Keratinocyte (primary cell): ENCODE data around the gene EGR2. TPM values are rescaled to one million over a fixed set of nuclear protein-coding genes. Genes with fewer than 3 reads are reported as not detected.

Experiments used
- DNase-seq: peaks from one replicate; pipeline ENCODE4 v3.0.0-alpha.2; 2011; ENCODE audit warnings: low read depth, missing footprints, low spot score
- FAIRE-seq: peaks from 2 replicates; lab custom pipeline; 2011; peaks lifted over from hg19 to GRCh38; lab: Jason Lieb, UNC
- H2AFZ ChIP-seq: 2 replicates; pipeline ENCODE4 v1.6.0; 2012; ENCODE audit warnings: low read length, control low read depth, inconsistent platforms; ENCODE audit not compliant: control insufficient read depth
- H3K27ac ChIP-seq: 2 replicates; pipeline ENCODE4 v1.5.1; 2011; ENCODE audit warnings: low read length; ENCODE audit not compliant: control insufficient read depth, insufficient read depth
- H3K27me3 ChIP-seq: 3 replicates; pipeline ENCODE4 v1.6.0; 2011; ENCODE audit warnings: low read length; ENCODE audit not compliant: control insufficient read depth, insufficient read depth; ENCODE audit errors: extremely low read depth
- H3K36me3 ChIP-seq, 2 experiments: 2 replicates in 1 of 2; 3 replicates in 1 of 2; pipeline ENCODE4 v1.5.1; 2011; ENCODE audit warnings: low read length in 2 of 2, mild to moderate bottlenecking in 1 of 2; ENCODE audit not compliant: control insufficient read depth in 2 of 2, insufficient read depth in 2 of 2; ENCODE audit errors: extremely low read depth in 1 of 2
- H3K4me1 ChIP-seq: 3 replicates; pipeline ENCODE4 v1.5.1; 2011; ENCODE audit warnings: low read length; ENCODE audit not compliant: control insufficient read depth, insufficient read depth; ENCODE audit errors: extremely low read depth
- H3K4me2 ChIP-seq: 3 replicates; pipeline ENCODE4 v1.6.0; 2011; ENCODE audit warnings: low read depth, low read length; ENCODE audit not compliant: control insufficient read depth, insufficient read depth; ENCODE audit errors: extremely low read depth
- H3K4me3 ChIP-seq, 3 experiments: fragments of 200-600 bp in 1 of 3; sonication (generic) in 1 of 3; 2 replicates in 2 of 3; 3 replicates in 1 of 3; pipeline ENCODE4 v1.5.1; 2011 to 2016; ENCODE audit warnings: low read length in 3 of 3, mild to moderate bottlenecking in 3 of 3, control low read depth in 2 of 3, inconsistent platforms in 1 of 3, low read depth in 1 of 3, mixed read lengths in 1 of 3, mixed run types in 1 of 3, moderate library complexity in 1 of 3; ENCODE audit not compliant: control insufficient read depth in 2 of 3, insufficient read depth in 2 of 3; ENCODE audit errors: extremely low read depth in 1 of 3
- H3K79me2 ChIP-seq: 2 replicates; pipeline ENCODE4 v1.6.0; 2012; ENCODE audit warnings: low read length; ENCODE audit not compliant: control insufficient read depth, insufficient read depth
- H3K9ac ChIP-seq: 3 replicates; pipeline ENCODE4 v1.6.0; 2011; ENCODE audit warnings: low read length; ENCODE audit not compliant: control insufficient read depth, insufficient read depth; ENCODE audit errors: extremely low read depth
- H3K9me1 ChIP-seq: 3 replicates; pipeline ENCODE4 v1.6.0; 2011; ENCODE audit warnings: low read length; ENCODE audit not compliant: control insufficient read depth, insufficient read depth; ENCODE audit errors: extremely low read depth
- H3K9me3 ChIP-seq: 2 replicates; pipeline ENCODE4 v1.5.1; 2012; ENCODE audit warnings: low read depth, low read length; ENCODE audit not compliant: control insufficient read depth
- H4K20me1 ChIP-seq: 3 replicates; pipeline ENCODE4 v1.6.0; 2011; ENCODE audit warnings: low read length; ENCODE audit not compliant: control insufficient read depth, insufficient read depth; ENCODE audit errors: extremely low read depth
- EZH2 ChIP-seq: IDR thresholded peaks from one replicate; pipeline ENCODE4 v1.6.1; 2012; ENCODE audit warnings: inconsistent platforms, mild to moderate bottlenecking, low read length, moderate library complexity
- dilution Hi-C: fragments of 300-500 bp; cut with MboI; formaldehyde crosslinking; loops from one replicate; pipeline ENCODE4 v1.7.0; 2020; ENCODE audit warnings: low sequenced_read_pairs; ENCODE audit not compliant: extremely low pct_ligation_motif_present
- polyA plus RNA-seq, 5 experiments: library from polyadenylated mRNA; depleted of rRNA in 3 of 5; stranded (reverse) in 3 of 5; stranded (forward) in 1 of 5; unstranded in 1 of 5; fragments of >200 nt; gene quantifications; 1 replicate in 1 of 5; 2 replicates in 3 of 5; 3 replicates in 1 of 5; pipeline versions ENCODE4 v1.2.1 to v1.2.3, GENCODE V29; 2011 to 2012; ENCODE audit warnings: missing spikeins in 2 of 5, low read depth in 1 of 5, low replicate concordance in 1 of 5
- TF ChIP-seq, protein P1 (sequence below), 3 experiments: IDR thresholded peaks in 1 of 3; conservative IDR thresholded peaks in 1 of 3; optimal IDR thresholded peaks in 1 of 3; 2 replicates in 2 of 3; 3 replicates in 1 of 3; pipeline versions ENCODE3 to v1.5.1; 2011; ENCODE audit warnings: low read length in 3 of 3, mild to moderate bottlenecking in 3 of 3, moderate library complexity in 2 of 3, control low read depth in 1 of 3, inconsistent platforms in 1 of 3; ENCODE audit not compliant: insufficient read depth in 2 of 3; ENCODE audit errors: extremely low read depth in 1 of 3

EGR2 gene
- polyA plus RNA-seq, 1 donor (not counting 4 experiments of a cell fraction or from before 2014, with no cell fraction given) = 0.22 TPM

DNA sequence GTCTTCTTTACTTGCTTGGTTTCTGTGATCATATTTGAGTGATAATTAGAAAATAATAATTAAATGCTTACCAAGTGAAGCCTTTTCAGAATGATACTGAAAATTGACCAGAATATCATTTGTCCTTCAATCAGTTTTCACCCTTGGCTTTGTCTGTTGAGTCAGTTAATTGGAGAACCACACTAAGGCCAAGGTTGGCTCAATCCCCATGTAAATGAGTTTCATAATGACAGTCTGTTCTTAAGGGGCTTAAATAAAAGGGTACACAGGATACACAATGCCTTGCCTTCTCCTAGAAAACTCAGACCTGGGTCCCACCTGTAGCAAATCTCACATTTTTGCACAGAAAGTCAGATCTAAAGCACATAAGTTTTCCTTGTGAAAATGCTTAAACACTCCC, 31.3 kb upstream of the EGR2 start:
- H3K9me1 ChIP-seq = no peaks in the 10 kb centered on the region
- H3K36me3 ChIP-seq = no peaks in the 10 kb centered on the region
- FAIRE-seq (no peak), DNase-seq (no peak)
- H3K4me1 ChIP-seq = no peaks in the 10 kb centered on the region
- H3K27me3 ChIP-seq = peaks cover 4% of the 10 kb centered on the region
- H4K20me1 ChIP-seq = no peaks in the 10 kb centered on the region
- H3K4me2 ChIP-seq = no peak overlapping the region
- no peak overlapping the region for H3K27ac ChIP-seq
- no peak for TF ChIP-seq EZH2
- TF ChIP-seq, protein P1, sequence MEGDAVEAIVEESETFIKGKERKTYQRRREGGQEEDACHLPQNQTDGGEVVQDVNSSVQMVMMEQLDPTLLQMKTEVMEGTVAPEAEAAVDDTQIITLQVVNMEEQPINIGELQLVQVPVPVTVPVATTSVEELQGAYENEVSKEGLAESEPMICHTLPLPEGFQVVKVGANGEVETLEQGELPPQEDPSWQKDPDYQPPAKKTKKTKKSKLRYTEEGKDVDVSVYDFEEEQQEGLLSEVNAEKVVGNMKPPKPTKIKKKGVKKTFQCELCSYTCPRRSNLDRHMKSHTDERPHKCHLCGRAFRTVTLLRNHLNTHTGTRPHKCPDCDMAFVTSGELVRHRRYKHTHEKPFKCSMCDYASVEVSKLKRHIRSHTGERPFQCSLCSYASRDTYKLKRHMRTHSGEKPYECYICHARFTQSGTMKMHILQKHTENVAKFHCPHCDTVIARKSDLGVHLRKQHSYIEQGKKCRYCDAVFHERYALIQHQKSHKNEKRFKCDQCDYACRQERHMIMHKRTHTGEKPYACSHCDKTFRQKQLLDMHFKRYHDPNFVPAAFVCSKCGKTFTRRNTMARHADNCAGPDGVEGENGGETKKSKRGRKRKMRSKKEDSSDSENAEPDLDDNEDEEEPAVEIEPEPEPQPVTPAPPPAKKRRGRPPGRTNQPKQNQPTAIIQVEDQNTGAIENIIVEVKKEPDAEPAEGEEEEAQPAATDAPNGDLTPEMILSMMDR (optimal IDR thresholded peaks at IDR 0.05 in 1 of 3, IDR thresholded peaks at IDR 0.05 in 1 of 3, conservative IDR thresholded peaks at IDR 0.05 in 1 of 3; ENCODE audit: extremely low read depth in 1 of 3, insufficient read depth in 2 of 3, low read length in 3 of 3) = no peak
- no peak overlapping the region for H3K4me3 ChIP-seq
- no peaks in the 10 kb centered on the region for H3K9me3 ChIP-seq
- dilution Hi-C loops = no loop called here
- H3K9ac ChIP-seq = no peak overlapping the region
- no peak overlapping the region for H2AFZ ChIP-seq
- no peaks in the 10 kb centered on the region for H3K79me2 ChIP-seq

DNA sequence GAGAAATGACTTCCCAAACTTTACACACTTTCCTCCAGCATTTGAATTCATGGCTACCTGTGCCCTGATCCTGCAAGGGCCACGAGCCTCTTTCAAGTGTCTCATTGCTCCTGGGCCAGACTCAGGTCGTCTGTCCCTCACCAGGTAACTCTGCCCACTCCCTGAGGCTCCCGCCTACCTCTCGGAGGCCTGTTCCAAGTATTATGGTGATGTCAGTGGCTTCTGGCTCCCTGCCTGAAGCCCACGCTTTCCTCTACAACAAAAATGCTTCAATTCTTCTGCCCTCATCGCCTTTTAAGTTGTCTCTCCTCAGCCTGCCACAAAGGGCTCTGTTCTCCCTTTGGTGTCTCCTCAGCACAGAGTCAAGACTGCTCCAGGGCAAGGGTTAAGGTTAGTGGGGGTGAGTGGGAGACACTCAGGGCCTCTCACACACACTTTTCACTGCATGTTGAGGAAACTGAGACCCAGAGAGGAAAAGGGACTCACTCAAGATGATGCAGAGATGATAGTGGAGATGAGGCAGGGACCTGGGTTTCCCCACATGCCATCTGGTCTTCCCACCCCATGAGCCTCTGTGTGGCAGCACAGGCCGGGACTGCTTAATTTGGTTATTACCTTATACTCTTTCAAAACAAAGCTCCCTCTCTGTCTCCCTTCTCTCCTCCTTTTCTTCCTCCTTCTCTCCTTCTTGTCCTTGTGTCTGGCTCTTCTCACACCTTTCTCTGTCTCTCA, 28.3 kb upstream of the EGR2 start:
- FAIRE-seq = no peak
- H3K36me3 ChIP-seq = no peaks in the 10 kb centered on the region
- no peaks in the 10 kb centered on the region for H3K4me1 ChIP-seq
- no peak overlapping the region for H3K9ac ChIP-seq
- no peak overlapping the region for H3K4me2 ChIP-seq
- no peak overlapping the region for H2AFZ ChIP-seq
- no peak overlapping the region for H3K27ac ChIP-seq
- no peak overlapping the region for H3K4me3 ChIP-seq
- no peak for TF ChIP-seq EZH2
- TF ChIP-seq, protein P1 (optimal IDR thresholded peaks at IDR 0.05 in 1 of 3, IDR thresholded peaks at IDR 0.05 in 1 of 3, conservative IDR thresholded peaks at IDR 0.05 in 1 of 3; ENCODE audit: extremely low read depth in 1 of 3, insufficient read depth in 2 of 3, low read length in 3 of 3) = no peak
- no peak for DNase-seq
- H3K9me3 ChIP-seq = no peaks in the 10 kb centered on the region
- no peaks in the 10 kb centered on the region for H3K9me1 ChIP-seq
- H3K79me2 ChIP-seq = no peaks in the 10 kb centered on the region
- dilution Hi-C loops = no loop called here
- H3K27me3 ChIP-seq = peaks cover 4% of the 10 kb centered on the region
- no peaks in the 10 kb centered on the region for H4K20me1 ChIP-seq
